ENCODE results near the gene CENPS.

The CENPS gene

GRCh38 chr1:10430216-10431069, at the start of gene CENPS:
Gene CENPS, plus strand, starts transcription at chr1:10430433. Its CDS starts 85 bp downstream, at chr1:10430518.
- DNase-seq (ENCODE audit: low read depth, low spot score): no peak
- TF ChIP-seq POLR2AphosphoS5 (IDR thresholded peaks at IDR 0.05; ENCODE audit: borderline replicate concordance, low read depth, low read length) (peak; percentile 81; the same call in 1 of the 2 replicates), EZH2 (IDR thresholded peaks at IDR 0.05) (no peak)
- Histone ChIP-seq H3K4me3 (peak within 1 kb of the TSS; percentile 99), H3K9ac (ENCODE audit: insufficient read length) (peak within 1 kb of the TSS; percentile 92), H3K9me3 (ENCODE audit: low read depth, low read length) (no peaks in the 10 kb centered on the region), H3K36me3 (ENCODE audit: insufficient read depth, low read length) (no peaks in the 10 kb centered on the region), H3K27ac (peak within 1 kb of the TSS; percentile 78)

GRCh38 chr1:10380594-10381275, 49.5 kb upstream of the CENPS start:
- Histone ChIP-seq H3K9ac (ENCODE audit: insufficient read length) (no peak overlapping the region), H3K36me3 (ENCODE audit: insufficient read depth, low read length) (peaks cover 4% of the 10 kb centered on the region; the same call in 1 of the 2 replicates), H3K9me3 (ENCODE audit: low read depth, low read length) (no peaks in the 10 kb centered on the region), H3K27ac (peak overlapping the region; percentile 2; the same call in 1 of the 2 replicates), H3K4me3 (no peak overlapping the region)
- no peak for TF ChIP-seq POLR2AphosphoS5 (IDR thresholded peaks at IDR 0.05; ENCODE audit: borderline replicate concordance, low read depth, low read length)
- no peak for TF ChIP-seq EZH2 (IDR thresholded peaks at IDR 0.05)
- TF ChIP-seq FOXP2 (optimal IDR thresholded peaks at IDR 0.05; ENCODE audit: control extremely low read depth, extremely low read length, insufficient read depth): no peak
- DNase-seq (ENCODE audit: low read depth, low spot score): no peak

- Histone ChIP-seq H3K9ac (ENCODE audit: insufficient read length) (no peak overlapping the region), H3K27ac (no peak overlapping the region), H3K4me3 (no peak overlapping the region), H3K9me3 (ENCODE audit: low read depth, low read length) (no peaks in the 10 kb centered on the region), H3K36me3 (ENCODE audit: insufficient read depth, low read length) (no peaks in the 10 kb centered on the region; the same call in 1 of the 2 replicates)
- TF ChIP-seq POLR2AphosphoS5 (IDR thresholded peaks at IDR 0.05; ENCODE audit: borderline replicate concordance, low read depth, low read length) (no peak), FOXP2 (optimal IDR thresholded peaks at IDR 0.05; ENCODE audit: control extremely low read depth, extremely low read length, insufficient read depth) (no peak), EZH2 (IDR thresholded peaks at IDR 0.05) (no peak)
- DNase-seq (ENCODE audit: low read depth, low spot score): no peak
These were observed 46.6 kb upstream of the CENPS start for GRCh38 chr1:10383630-10384029.

- DNase-seq (ENCODE audit: low read depth, low spot score): no peak
- Histone ChIP-seq H3K36me3 (ENCODE audit: insufficient read depth, low read length) (no peaks in the 10 kb centered on the region; the same call in 1 of the 2 replicates), H3K4me3 (no peak overlapping the region), H3K9ac (ENCODE audit: insufficient read length) (no peak overlapping the region), H3K27ac (no peak overlapping the region), H3K9me3 (ENCODE audit: low read depth, low read length) (no peaks in the 10 kb centered on the region)
- no peak for TF ChIP-seq EZH2 (IDR thresholded peaks at IDR 0.05)
- TF ChIP-seq POLR2AphosphoS5 (IDR thresholded peaks at IDR 0.05; ENCODE audit: borderline replicate concordance, low read depth, low read length): no peak
- TF ChIP-seq FOXP2 (optimal IDR thresholded peaks at IDR 0.05; ENCODE audit: control extremely low read depth, extremely low read length, insufficient read depth): no peak
These were observed 46.0 kb upstream of the CENPS start for GRCh38 chr1:10384219-10384618.

- Histone ChIP-seq H3K27ac (peak overlapping the region; percentile 99), H3K9ac (ENCODE audit: insufficient read length) (peak overlapping the region; percentile 81)
These were observed 43.2 kb upstream of the CENPS start for GRCh38 chr1:10386761-10387676.

GRCh38 chr1:10387677-10388386, 42.4 kb upstream of the CENPS start:
- H3K9ac ChIP-seq (ENCODE audit: insufficient read length): peak overlapping the region; percentile 81
- TF ChIP-seq EZH2 (IDR thresholded peaks at IDR 0.05) (no peak), POLR2AphosphoS5 (IDR thresholded peaks at IDR 0.05; ENCODE audit: borderline replicate concordance, low read depth, low read length) (peak; percentile 47; the same call in 1 of the 2 replicates), FOXP2 (optimal IDR thresholded peaks at IDR 0.05; ENCODE audit: control extremely low read depth, extremely low read length, insufficient read depth) (no peak)
- H3K36me3 ChIP-seq (ENCODE audit: insufficient read depth, low read length): no peaks in the 10 kb centered on the region
- H3K9me3 ChIP-seq (ENCODE audit: low read depth, low read length): no peaks in the 10 kb centered on the region
- H3K27ac ChIP-seq: peak overlapping the region; percentile 99
- DNase-seq (ENCODE audit: low read depth, low spot score): peak; percentile 85
- H3K4me3 ChIP-seq: peak overlapping the region; percentile 77

More at GRCh38 chr1:10386761-10387676, 43.2 kb upstream of the CENPS start:
- H3K9me3 ChIP-seq (ENCODE audit: low read depth, low read length): no peaks in the 10 kb centered on the region
- no peaks in the 10 kb centered on the region for H3K36me3 ChIP-seq (ENCODE audit: insufficient read depth, low read length)
- H3K4me3 ChIP-seq: peak overlapping the region; percentile 77
- no peak for DNase-seq (ENCODE audit: low read depth, low spot score)
- TF ChIP-seq FOXP2 (optimal IDR thresholded peaks at IDR 0.05; ENCODE audit: control extremely low read depth, extremely low read length, insufficient read depth) (no peak), EZH2 (IDR thresholded peaks at IDR 0.05) (no peak), POLR2AphosphoS5 (IDR thresholded peaks at IDR 0.05; ENCODE audit: borderline replicate concordance, low read depth, low read length) (no peak)

- Histone ChIP-seq H3K36me3 (ENCODE audit: insufficient read depth, low read length) (no peaks in the 10 kb centered on the region), H3K9ac (ENCODE audit: insufficient read length) (peak overlapping the region; percentile 58), H3K27ac (peak overlapping the region; percentile 99), H3K4me3 (peak overlapping the region; percentile 77), H3K9me3 (ENCODE audit: low read depth, low read length) (no peaks in the 10 kb centered on the region)
- DNase-seq (ENCODE audit: low read depth, low spot score): no peak
- TF ChIP-seq EZH2 (IDR thresholded peaks at IDR 0.05) (no peak), POLR2AphosphoS5 (IDR thresholded peaks at IDR 0.05; ENCODE audit: borderline replicate concordance, low read depth, low read length) (no peak), FOXP2 (optimal IDR thresholded peaks at IDR 0.05; ENCODE audit: control extremely low read depth, extremely low read length, insufficient read depth) (no peak)
These were observed 41.9 kb upstream of the CENPS start for GRCh38 chr1:10388387-10388715.

Data from SK-N-MC (cell line).